Stimulated activated CD4-positive, alpha-beta T cell treated with anti-CD3 and anti-CD28 coated beads, Interleukin-15, amount 100 ng/mL, for 48 hours (primary cell): ENCODE results near the gene KRT2.

Experiments used
- DNase-seq, 2 donors: peaks; one replicate each; pipeline ENCODE4 v3.0.0-alpha.2; 2020; ENCODE audit warnings: low read depth in 2 of 2

KRT2 gene

GRCh38 chr12:52663420-52663819 lies 11.4 kb upstream of the KRT2 start:
- no peak for DNase-seq

DNA sequence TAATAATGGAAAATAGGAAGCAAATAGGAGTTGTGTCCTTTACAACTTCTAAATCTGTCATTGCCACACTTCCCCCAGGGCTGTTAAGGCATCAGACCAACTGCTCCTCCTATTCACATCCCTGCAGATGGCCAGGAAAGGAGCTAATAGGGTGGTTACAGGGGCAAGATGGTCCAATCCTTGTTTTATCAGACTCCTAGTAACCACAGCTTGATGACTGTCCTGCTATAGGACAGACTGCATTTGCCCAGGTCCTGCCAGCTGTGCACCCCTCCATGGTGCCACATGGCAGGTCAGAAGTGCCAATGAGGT lies 10.9 kb upstream of the KRT2 start:
- no peak for DNase-seq

GRCh38 chr12:52662093-52662917 lies 10.3 kb upstream of the KRT2 start:
- DNase-seq: no peak

DNA sequence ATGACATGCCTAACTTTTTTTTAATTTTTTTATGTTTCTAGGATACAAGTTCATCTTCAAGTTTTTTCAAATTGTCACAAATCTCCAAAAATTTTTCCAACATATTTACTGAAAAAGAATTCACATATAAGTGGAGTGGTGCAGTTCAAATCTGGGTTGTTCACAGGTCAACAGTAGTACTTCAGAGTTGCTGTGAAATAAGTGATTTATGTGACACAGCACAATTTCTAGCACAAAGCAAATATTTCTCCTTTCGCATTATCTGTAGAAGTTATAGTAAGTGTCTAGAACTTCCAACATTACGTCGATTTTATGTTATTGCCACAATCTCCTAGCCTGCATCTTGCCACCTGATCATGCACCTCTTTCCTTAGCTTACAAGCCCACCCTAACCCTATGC lies 9.7 kb upstream of the KRT2 start:
- DNase-seq: no peak

DNA sequence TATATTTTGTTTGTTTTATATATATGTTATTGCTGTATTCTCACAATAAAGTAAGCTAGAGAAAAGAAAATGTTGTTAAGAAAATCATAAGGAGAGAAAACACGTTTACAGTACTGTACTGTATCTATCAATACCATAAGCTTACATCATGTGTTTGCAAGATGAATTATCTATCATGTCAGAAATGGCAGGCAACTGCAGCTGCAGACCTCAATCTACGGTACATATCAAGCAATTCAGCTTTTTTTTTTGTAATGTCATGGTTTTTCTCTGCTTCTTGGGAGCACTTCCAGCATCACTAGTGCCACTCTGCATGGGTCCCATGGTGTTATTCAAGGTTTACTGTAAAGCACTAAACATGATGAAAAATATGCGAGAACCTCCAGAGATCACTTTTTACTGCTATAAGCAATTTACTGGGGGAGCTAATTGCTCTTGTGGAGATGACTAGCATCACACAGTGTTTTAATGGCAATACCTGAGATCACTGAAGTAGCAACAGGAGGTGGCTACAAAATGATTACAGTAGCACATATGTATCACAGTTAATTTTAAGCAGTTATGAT lies 9.0 kb upstream of the KRT2 start:
- no peak for DNase-seq

- DNase-seq: no peak
These were observed 7.9 kb upstream of the KRT2 start for GRCh38 chr12:52659951-52660350.

GRCh38 chr12:52659395-52659794 lies 7.4 kb upstream of the KRT2 start:
- no peak for DNase-seq

GRCh38 chr12:52658196-52658595 lies 6.2 kb upstream of the KRT2 start:
- DNase-seq: no peak

DNA sequence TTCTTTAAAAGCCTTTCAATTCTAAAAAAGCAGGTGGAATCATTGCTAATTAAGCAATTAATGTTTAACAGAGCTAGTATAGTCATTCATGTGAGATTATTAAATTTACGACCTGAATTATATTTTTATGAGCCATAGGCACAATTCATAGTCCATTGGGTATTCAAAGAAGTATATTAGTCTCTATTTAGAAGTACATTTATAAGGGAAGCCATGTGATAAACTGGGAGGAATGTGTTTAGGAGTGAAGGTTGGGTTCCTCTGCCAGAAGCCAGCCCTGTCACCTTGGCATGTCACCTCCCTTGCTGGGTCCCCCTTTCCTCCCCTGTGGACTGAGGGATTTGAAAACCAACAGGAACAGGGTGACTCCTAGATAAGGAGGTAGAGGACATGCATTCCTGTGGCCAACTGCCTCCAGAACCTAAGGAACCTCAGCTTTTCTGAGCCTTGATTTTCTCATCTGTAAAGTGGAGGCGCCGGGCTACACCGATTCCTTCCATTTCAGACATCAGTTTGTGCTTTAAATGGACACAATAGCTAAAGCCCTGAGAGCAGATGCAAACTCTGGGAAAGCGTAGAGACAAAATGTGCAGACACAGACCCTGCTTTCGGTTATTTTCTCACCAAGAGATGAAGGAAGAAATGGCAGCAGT lies 5.4 kb upstream of the KRT2 start:
- DNase-seq: no peak

DNA sequence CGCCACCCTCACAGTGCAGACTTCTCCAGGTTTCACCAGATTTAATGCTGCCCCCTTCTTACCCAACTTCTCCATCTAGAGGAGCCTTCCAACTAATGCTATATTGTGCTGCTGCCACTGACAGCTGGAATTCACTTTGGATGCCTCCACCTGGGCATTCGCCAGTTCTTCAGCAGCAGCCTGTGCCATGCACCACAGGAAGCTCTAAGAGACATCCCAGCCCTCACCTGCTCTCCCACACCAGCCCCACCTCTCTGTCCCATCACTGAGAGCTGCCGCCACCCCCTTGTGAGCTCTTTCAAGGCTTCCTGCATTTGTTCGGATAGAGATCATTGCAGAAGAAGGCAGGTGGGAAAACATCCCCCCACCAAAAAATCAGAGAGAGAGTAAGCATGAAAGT lies 4.6 kb upstream of the KRT2 start:
- no peak for DNase-seq

DNA sequence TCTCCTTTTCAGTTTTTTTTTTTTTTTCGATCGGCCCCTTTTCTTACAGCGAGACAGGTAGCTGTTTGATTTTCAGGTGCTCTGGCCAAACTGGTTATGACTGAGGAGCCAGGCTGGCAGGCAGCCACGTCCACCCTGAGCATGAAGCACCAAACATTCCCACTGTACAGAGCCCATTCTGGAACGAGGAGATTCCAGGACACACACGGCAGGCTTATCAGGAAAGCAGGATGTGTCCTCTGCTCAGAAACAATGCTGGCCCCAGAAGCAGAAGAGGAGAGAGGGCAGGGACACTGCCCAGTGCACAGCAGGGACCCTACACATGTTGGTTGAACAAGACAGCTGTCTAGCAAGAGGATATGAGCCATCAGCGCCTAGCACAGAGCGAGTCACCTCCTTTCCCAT lies 3.7 kb upstream of the KRT2 start:
- no peak for DNase-seq

DNA sequence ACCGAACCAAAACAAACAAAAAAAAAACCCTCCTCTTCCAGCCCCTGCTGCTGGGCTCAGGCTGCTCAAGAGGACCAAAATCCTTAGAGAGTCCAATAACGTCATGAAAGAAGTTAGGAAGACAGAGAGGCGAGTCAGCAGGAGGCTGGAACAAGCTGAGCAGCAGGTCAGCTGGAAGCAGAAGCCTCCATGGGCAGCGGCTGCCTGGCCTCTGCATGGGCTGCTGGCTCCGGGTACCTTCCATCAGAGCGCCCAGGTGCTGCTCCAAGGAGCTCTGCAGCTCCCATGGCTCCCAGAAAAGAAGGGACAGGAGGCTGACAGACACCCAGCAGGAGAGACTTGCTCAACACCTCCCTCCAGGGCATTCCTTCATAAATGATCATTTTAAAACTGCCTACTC lies 3.2 kb upstream of the KRT2 start:
- DNase-seq: no peak

DNA sequence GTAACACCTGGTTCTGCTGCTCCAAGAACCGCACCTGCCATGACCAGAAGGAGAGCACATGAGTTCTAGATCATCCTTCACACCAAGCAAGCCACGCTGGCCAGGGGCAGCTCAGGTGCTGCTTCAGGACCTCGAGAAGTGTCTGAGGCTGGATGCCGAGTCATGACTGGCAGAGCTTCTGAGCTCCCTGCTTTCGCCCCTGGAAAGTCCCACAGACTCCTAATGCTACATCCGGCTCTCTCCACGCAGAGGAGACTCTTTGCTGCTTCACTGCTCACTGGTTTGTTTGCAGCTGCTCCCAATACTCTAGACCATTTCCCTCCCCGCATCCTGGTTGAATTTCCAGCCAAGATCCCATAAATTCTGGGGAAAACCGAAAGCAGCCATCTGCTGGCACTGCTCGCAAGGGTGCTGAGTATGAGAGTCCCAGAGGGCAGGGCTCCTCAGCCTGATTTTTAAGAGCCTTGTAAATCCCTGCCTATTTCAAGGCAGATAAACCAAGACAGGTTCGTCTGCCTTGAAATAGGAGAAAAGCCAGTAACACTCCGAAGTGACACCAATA lies 1.4 kb downstream of the KRT2 start:
- DNase-seq: no peak

GRCh38 chr12:52649066-52649465 lies 2.9 kb downstream of the KRT2 start:
- DNase-seq: no peak

- no peak for DNase-seq
These were observed 3.9 kb downstream of the KRT2 start for GRCh38 chr12:52648012-52648550.

GRCh38 chr12:52647601-52648000 lies 4.4 kb downstream of the KRT2 start:
- no peak for DNase-seq

- DNase-seq: no peak
These were observed 5.4 kb downstream of the KRT2 start for GRCh38 chr12:52646613-52647012.

DNA sequence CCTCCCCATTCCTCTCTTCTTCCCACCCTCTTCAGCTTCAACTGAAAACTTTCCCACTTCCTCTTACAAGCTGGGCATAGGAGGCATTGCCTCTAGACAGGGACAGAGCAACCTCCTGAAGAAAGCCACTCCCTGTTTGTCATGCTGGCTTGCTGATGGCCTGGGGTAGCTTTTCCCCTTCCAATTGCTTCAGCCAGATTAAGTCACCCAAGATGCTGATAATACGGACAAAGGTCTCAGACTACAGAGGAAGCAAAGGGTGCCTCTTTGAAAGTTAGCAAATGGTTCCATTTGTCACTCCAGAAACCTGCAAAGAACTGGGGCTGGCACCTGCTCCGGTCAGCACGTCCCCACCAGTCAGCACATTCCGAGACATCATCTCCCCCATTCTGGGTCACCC lies 6.0 kb downstream of the KRT2 start:
- DNase-seq: no peak

- DNase-seq: no peak
These were observed 6.8 kb downstream of the KRT2 start for GRCh38 chr12:52645120-52645761.

DNA sequence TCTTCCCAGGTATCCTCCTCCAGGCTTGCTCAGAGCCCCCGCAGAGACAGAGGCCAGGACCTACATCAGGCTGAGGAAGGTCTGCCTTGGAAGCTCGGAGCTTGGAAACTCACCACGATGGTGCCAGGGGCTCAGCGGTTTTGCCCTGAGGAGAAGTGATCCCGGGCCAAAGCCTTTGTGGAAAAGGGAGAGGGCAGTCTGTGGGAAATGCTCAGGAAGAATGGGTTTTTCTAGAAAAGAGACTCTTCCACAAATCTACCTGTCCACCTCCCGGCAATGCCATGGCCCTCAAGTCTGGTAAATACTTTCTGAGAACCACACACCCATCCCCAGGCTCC lies 8.0 kb downstream of the KRT2 start:
- DNase-seq: no peak

DNA sequence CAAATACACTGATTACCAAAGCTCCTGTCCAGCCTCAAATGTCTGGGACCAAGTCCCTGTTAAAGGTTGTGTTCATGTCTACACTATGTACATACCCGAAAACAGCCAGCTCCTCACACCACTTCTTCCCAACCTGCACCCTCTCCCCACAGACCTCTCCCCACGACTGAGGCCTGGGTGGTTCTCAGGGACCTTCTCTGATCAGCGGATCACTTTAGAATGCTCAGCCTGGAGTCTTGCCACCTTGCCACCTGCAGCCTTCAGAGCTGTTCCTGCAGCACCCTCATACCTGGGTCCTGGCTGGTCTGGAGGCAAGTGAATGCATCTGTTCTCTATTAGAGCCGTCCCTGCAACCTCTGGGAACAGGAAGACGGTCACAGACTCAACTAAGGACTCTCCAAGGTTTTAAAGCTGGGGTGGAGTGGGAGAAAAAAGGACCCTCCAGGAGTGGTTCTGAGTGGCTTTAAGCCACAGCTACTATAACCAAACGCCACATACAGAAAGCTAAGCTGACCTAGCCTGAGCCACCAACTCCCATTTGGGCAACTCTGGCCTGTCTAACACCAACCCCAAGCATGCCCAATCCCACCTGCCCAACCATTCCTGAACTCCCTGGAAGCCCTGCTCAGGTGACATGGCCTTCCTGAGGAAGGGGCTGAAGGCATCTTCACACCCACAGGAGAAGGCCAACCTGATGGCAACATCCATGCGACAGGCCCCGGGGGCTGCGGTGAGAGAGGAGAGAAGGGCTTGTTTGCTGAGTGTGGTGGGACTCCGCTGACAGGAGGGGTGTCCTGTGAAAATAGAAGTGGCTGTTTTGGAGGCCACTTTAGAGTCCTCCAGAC lies 8.6 kb downstream of the KRT2 start:
- DNase-seq: no peak

DNA sequence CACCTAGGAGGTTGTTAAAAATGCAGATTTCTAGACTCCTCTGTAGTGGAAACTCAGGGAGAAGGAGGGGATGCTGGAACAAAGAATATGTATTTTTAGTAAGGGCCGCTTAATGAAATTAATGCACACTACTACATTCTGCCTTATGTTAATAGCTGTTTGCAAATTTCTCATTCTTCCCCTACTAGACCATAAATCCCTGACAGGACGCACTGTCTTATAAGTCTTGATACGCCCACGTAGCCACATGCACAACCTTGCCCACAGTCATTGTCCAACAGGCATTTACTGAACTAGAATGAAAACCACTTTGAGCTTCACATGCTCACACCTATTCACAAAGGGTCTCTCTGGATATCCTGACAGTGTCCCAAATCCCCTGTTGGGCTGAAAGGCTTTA lies 10.5 kb downstream of the KRT2 start:
- DNase-seq: no peak
